Right kidney (tissue), 1 donor: Measurements from ENCODE around the gene HRH1.
"Not testable (repeated sequence)": the region's sequence is repeated elsewhere in the genome, so short reads cannot be mapped to it uniquely, and the experiment has no call there.

Experiments used
- DNase-seq: peaks from one replicate; pipeline ENCODE4 v3.0.0-alpha.2; 2016

HRH1 gene

DNA sequence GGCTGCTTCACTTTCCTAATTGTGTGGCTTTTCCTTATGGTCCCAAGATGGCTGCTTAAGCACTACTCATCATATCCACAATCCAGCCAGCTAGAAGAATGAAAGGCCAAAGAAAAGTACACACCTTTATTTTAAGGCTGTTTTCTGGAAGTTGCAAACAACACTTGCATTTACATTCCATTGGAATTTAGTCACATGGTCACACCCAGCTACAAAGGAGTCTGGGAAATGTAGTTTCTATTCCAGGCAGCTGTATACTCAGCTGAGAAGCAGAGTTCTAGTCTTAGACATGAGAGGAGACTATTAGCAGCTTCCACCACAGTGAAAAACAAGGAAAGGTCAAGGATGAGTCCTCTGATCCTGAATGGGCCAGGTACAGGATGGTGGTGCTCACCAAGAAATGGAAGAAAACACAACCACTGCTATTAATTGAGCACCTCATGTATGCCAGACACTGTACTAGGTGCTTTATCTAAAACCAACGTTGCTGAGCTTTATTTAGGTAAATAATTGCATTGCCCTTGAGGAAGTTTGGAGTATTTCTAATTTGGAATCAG, 89.9 kb downstream of the HRH1 start:
- no peak for DNase-seq

- no peak for DNase-seq
These were observed 91.0 kb downstream of the HRH1 start for GRCh38 chr3:11245276-11245675.

GRCh38 chr3:11245827-11246662, 91.8 kb downstream of the HRH1 start:
- no peak for DNase-seq

GRCh38 chr3:11246663-11246970, 92.3 kb downstream of the HRH1 start:
- DNase-seq: no peak

DNA sequence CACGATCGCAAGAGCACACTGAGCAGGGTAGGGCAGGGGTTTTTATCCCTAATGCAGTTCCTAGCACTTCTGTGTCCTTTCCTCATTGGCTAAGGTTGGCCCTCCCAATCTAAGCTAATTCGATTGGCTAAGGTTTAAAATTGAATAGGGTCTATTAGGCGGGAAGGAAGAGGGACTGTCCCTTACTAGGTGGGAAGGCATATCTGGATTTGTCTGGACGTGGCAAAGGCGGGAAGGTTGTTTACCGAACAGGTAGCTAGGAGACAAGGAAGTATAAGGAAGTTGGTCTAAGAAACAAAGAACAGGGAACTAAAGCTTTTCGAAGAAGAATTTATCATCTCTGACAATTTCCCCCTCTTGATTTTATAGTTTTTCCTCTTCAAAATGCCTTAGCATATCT, 93.1 kb downstream of the HRH1 start:
- no peak for DNase-seq

DNA sequence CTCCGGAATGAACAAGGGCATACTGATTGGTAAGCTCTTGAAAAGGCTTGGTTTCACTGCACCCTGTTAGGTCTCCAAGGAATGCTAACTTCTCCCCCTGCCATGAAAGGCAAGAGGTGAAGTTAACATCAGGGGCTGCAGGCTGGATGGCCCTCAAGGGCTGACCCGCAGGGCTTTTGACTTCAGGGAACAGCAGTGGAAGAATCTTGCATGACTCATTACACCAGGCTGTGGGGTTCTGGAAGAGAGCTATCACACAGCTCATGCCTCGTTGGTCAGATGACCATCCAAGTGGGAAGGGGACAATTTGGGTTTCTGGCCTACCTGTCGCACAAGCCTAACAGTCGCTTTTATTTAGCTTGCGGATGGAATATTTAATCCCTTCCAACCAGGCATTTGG, 94.3 kb downstream of the HRH1 start:
- no peak for DNase-seq

GRCh38 chr3:11250902-11251806, 96.9 kb downstream of the HRH1 start:
- no peak for DNase-seq

DNA sequence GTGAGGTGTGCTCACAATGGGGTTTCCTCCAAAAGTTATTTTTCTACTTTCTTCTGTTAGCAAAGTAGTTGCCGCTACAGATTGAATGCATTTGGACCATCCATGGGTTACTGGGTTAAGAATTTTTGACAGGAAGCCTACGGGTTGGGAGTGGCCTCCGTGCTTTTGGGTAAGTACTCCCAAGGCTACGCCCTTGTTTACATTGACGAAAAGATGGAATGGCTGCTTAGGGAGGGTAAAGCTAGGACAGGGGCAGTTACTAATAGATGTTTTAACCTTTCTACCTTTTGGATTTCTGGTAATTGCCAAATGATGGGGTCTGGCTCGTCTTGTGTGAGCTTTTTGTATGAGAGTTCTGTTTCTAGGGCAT, 97.5 kb downstream of the HRH1 start:
- no peak for DNase-seq

GRCh38 chr3:11254876-11255275, 100.6 kb downstream of the HRH1 start:
- DNase-seq: no peak

- not testable (repeated sequence) for DNase-seq
These were observed 101.2 kb downstream of the HRH1 start for GRCh38 chr3:11255537-11255936.

- DNase-seq: no peak
These were observed 104.7 kb downstream of the HRH1 start for GRCh38 chr3:11258958-11259357.

- no peak for DNase-seq
These were observed 106.2 kb downstream of the HRH1 start for GRCh38 chr3:11260460-11260859.

DNA sequence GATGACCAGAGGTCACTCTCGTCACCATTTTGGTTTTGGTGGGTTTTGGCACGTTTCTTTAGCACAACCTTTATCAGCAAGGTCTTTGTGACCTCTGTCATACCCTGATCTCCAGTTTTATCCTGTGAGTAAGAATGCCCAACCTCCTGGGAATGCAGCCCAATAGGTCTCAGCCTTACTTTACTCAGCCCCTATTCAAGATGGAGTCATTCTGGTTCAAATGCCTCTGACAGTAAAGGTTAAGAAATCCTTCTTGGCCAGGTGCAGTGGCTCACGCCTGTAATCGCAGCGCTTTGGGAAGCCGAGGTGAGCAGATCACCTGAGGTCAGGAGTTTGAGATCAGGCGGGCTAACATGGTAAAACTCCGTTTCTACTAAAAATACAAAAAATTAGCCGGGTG, 114.7 kb downstream of the HRH1 start:
- DNase-seq: no peak

DNA sequence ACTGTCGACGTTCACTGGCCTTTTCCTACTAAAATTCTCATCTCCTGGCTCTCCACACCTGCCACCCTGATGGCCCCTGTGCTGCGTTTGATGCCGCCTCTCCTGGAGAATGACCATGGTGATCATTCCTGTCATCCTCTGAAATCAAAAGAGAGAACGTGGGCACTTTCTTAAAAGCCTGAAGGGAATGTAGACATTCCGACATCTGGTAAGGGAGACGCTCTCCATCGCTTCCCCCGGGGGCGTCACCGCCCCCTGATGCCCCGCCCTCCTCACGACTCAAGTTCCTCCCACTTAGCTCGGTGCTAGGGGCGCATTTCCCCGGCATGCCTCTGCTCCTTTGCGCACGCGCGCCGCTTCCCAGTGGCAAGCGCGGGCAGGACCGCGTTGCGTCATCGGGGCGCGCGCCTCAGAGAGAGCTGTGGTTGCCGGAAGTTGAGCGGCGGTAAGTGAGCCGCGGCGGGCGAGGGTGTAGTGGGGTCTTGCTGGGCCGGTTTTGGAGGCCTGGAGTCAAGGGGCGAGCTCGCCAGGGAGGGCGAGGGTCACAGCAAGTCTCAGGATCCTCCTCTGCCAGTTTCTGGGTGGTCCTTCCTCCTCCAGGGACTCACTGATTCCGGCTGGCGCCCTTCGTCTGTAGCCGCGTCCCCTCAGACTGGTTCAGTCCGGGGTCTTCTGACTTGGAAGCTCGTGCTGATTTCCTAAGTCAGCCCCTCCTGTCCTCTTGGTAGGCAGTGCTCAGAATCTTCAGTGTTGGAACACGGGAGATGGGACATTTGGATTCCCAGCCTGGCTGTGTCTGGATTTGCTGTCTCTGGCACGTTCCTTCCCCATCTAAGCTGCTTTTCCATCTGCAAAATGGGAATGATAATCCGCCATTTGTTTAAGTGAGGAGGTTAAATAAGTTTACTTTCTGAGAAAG, 118.0 kb downstream of the HRH1 start, which contains the start of gene ATG7:
Gene ATG7 (plus strand): TSS at position 412 of the 919 bp plus-strand sequence. CDS start 26,299 bp downstream, outside the sequence.
- DNase-seq: peak; percentile 94

GRCh38 chr3:11272906-11273574, 118.7 kb downstream of the HRH1 start:
- DNase-seq: no peak

- no peak for DNase-seq
These were observed 119.6 kb downstream of the HRH1 start for GRCh38 chr3:11273891-11274291.

DNA sequence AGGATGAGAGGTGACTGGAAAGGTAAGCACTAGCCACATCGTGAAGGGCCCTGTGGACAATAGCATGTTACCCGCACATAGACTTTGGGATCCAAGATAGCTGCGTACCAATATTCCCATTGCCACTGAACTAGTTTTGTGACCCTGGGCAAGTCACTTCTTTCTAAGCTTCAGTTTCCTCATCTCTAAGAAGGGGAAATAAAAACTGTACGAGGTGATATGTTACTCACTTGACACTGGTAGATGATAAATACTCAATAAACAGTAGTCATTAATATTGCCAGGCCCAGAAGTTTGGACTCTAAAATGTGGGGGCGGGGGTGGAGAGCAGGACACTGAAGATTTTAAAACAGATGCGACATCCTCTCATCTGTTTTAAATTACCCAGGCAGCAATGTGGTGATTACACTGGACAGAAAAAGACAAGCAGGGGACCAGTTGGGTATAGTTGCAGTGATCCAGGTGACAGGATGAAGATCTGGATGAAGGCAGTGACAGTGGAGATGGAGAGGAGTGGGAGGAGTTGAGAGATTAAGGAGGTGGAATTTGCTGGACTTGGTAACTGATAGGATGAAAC, 120.4 kb downstream of the HRH1 start:
- DNase-seq: no peak

GRCh38 chr3:11275926-11276325, 121.6 kb downstream of the HRH1 start:
- DNase-seq: no peak

DNA sequence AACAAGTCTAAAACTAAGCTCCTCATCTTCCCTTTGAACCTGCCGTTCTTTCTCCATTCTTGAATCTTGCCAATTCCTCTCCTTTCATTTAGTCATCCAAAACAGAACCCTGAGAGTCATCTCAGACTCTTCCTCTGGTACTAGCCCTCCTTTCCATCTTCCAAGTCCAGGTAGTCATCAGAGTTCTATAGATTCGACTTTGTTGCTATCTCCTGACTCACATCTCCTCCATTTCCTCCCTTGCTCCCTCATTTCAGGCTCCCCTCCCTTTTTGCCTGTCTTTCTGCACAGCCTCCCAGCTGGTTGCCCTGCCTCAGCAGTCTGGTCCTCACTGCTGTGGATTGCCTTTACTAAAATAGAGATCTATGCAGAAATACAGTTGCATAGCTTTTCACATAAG, 122.6 kb downstream of the HRH1 start:
- DNase-seq: no peak

GRCh38 chr3:11282250-11283138, 128.2 kb downstream of the HRH1 start:
- DNase-seq: peak; percentile 28
